ENCODE measurements around the gene RTN4RL1.

The RTN4RL1 gene

GRCh38 chr17:1972487-1973160, 52.5 kb downstream of the RTN4RL1 start:
- no peak for DNase-seq

- DNase-seq = no peak
Observed at GRCh38 chr17:1970843-1971384, 54.2 kb downstream of the RTN4RL1 start.

- no peak for DNase-seq
Observed at GRCh38 chr17:1969712-1970111, 55.4 kb downstream of the RTN4RL1 start.

- no peak for DNase-seq
Observed at GRCh38 chr17:1967213-1967612, 57.9 kb downstream of the RTN4RL1 start.

- no peak for DNase-seq
Observed at GRCh38 chr17:1966274-1967086, 58.7 kb downstream of the RTN4RL1 start.

- DNase-seq = no peak
Observed at GRCh38 chr17:1965556-1966273, 59.4 kb downstream of the RTN4RL1 start.

GRCh38 chr17:1963250-1963649, 61.9 kb downstream of the RTN4RL1 start:
- DNase-seq = no peak

- no peak for DNase-seq
Observed at GRCh38 chr17:1961189-1961588, 63.9 kb downstream of the RTN4RL1 start.

GRCh38 chr17:1960545-1960912, 64.6 kb downstream of the RTN4RL1 start:
- DNase-seq = no peak

GRCh38 chr17:1959871-1960544, 65.1 kb downstream of the RTN4RL1 start:
- DNase-seq = no peak

GRCh38 chr17:1958134-1958881, 66.8 kb downstream of the RTN4RL1 start:
- DNase-seq = no peak

- no peak for DNase-seq
Observed at GRCh38 chr17:1957037-1957436, 68.1 kb downstream of the RTN4RL1 start.

GRCh38 chr17:1956134-1956533, 69.0 kb downstream of the RTN4RL1 start:
- DNase-seq = no peak

- no peak for DNase-seq
Observed at GRCh38 chr17:1953831-1954230, 71.3 kb downstream of the RTN4RL1 start.

- DNase-seq = no peak
Observed at GRCh38 chr17:1951920-1952319, 73.2 kb downstream of the RTN4RL1 start.

GRCh38 chr17:1949754-1950153, 75.4 kb downstream of the RTN4RL1 start:
- no peak for DNase-seq

GRCh38 chr17:1948517-1948825, 76.7 kb downstream of the RTN4RL1 start:
- no peak for DNase-seq

- no peak for DNase-seq
Observed at GRCh38 chr17:1947743-1948516, 77.2 kb downstream of the RTN4RL1 start.

GRCh38 chr17:1947229-1947742, 77.8 kb downstream of the RTN4RL1 start:
- DNase-seq = no peak

- no peak for DNase-seq
Observed at GRCh38 chr17:1946021-1946932, 78.9 kb downstream of the RTN4RL1 start.
